Stimulated activated CD8-positive, alpha-beta memory T cell treated with anti-CD3 and anti-CD28 coated beads, Interleukin-4, amount 100 ng/mL, for 24 hours (primary cell): ENCODE results near the gene SPTLC3.

Experiments used
- DNase-seq: peaks from one replicate; pipeline ENCODE4 v3.0.0-alpha.2; 2020; ENCODE audit warnings: low read depth

SPTLC3 gene

GRCh38 chr20:13200767-13201500 is 192.2 kb downstream of the SPTLC3 start:
- DNase-seq, result no peak

- DNase-seq, result no peak
These were observed 193.8 kb downstream of the SPTLC3 start for GRCh38 chr20:13202565-13202964.

DNA sequence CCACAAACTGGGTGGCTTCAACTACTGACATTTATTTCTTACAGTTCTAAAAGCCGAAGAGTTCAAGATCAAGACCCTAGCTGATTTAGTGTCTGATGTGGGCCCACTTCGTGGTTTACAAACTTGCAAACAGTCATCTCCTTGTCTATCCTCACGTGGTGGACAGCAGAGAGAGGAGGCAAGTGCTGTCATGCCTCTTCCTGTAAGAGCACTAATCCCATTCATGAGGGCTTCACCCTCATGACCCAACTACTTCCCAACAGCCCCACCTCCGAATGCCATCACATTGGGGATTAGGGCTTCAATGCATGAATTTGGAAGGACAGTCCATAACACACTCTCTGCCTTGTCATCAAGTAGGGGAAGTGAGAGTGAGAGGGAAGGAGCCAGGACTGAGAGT is 196.7 kb downstream of the SPTLC3 start:
- DNase-seq, result no peak

DNA sequence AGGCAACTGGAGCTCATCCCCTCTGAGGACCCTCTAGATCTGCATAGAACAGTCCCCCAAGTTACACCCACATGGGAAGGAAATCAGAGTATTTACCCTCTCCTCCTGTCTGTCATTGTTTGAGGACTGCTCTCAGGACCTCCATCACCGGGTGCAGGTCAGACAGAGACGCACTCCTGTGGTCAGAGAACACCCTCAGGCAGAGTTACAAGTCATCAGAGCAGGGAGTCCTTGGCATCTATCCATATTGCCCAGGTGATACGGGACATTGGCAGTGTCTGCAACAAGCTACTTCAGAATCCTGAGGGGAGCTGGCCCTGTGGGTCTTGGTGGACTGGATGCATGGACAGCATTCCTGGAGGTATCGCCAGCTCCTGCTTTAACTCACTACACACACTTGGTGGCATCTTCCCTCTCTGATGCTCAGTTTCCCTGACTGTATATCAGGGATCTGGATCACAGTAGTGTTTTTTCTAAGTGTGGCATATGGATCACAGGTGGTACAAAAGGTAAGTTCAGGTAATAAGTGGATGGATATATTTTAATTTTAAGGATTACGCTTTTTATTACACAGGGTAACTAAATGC is 197.2 kb downstream of the SPTLC3 start:
- DNase-seq, result no peak

- DNase-seq, result no peak
These were observed 198.2 kb downstream of the SPTLC3 start for GRCh38 chr20:13207016-13207415.

GRCh38 chr20:13211956-13212618 is 203.3 kb downstream of the SPTLC3 start:
- no peak for DNase-seq

DNA sequence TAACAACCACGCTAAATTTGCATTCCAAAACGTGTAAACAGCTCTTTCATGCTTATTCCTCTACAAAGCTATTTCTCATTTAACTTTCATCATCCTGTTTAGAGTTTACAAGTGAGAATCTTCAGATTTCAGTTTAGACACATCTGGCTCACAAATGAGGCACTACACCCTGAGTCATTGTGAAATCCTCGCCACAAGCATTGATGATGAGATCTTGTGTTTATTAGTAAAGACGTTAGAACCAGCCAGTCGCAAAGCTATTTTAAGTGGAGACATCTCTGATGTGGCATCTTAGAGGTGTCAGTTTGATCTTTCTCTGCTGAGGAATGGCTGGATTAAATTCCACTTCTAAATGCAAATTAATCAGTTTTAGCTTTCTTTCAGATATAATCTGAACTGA is 204.0 kb downstream of the SPTLC3 start:
- DNase-seq, result no peak

GRCh38 chr20:13213335-13213734 is 204.6 kb downstream of the SPTLC3 start:
- DNase-seq, result no peak

GRCh38 chr20:13216533-13216932 is 207.8 kb downstream of the SPTLC3 start:
- no peak for DNase-seq
